ENCODE measurements around the gene KLHL7.
A peak's percentile ranks its signal among the peaks of the same experiment; 100 is the strongest.

KLHL7 gene

GRCh38 chr7:23093546-23093945 is 12.0 kb upstream of the KLHL7 start:
- DNase-seq (ENCODE audit: low read depth) = no peak
- no peak for TF ChIP-seq CTCF (IDR thresholded peaks at IDR 0.05; ENCODE audit: control insufficient read depth, insufficient read depth, low read depth, low read length, missing control alignments)
- no peak overlapping the region for H3K4me3 ChIP-seq (ENCODE audit: control insufficient read depth, low read depth, low read length)

GRCh38 chr7:23096518-23097290 is 8.9 kb upstream of the KLHL7 start:
- DNase-seq (ENCODE audit: low read depth) = no peak
- TF ChIP-seq CTCF (IDR thresholded peaks at IDR 0.05; ENCODE audit: control insufficient read depth, insufficient read depth, low read depth, low read length, missing control alignments) = no peak

GRCh38 chr7:23098029-23098428 is 7.6 kb upstream of the KLHL7 start:
- TF ChIP-seq CTCF (IDR thresholded peaks at IDR 0.05; ENCODE audit: control insufficient read depth, insufficient read depth, low read depth, low read length, missing control alignments) = no peak
- DNase-seq (ENCODE audit: low read depth) = no peak
- no peak overlapping the region for H3K4me3 ChIP-seq (ENCODE audit: control insufficient read depth, low read depth, low read length)

More at GRCh38 chr7:23096518-23097290, 8.9 kb upstream of the KLHL7 start:
- H3K4me3 ChIP-seq (ENCODE audit: control insufficient read depth, low read depth, low read length) = no peak overlapping the region

GRCh38 chr7:23098460-23098859 is 7.1 kb upstream of the KLHL7 start:
- DNase-seq (ENCODE audit: low read depth) = no peak
- no peak overlapping the region for H3K4me3 ChIP-seq (ENCODE audit: control insufficient read depth, low read depth, low read length)
- TF ChIP-seq CTCF (IDR thresholded peaks at IDR 0.05; ENCODE audit: control insufficient read depth, insufficient read depth, low read depth, low read length, missing control alignments) = no peak

- TF ChIP-seq CTCF (IDR thresholded peaks at IDR 0.05; ENCODE audit: control insufficient read depth, insufficient read depth, low read depth, low read length, missing control alignments) = no peak
- no peak overlapping the region for H3K4me3 ChIP-seq (ENCODE audit: control insufficient read depth, low read depth, low read length)
- DNase-seq (ENCODE audit: low read depth) = no peak
Measured at GRCh38 chr7:23100697-23101096, 4.9 kb upstream of the KLHL7 start.

- no peak for TF ChIP-seq CTCF (IDR thresholded peaks at IDR 0.05; ENCODE audit: control insufficient read depth, insufficient read depth, low read depth, low read length, missing control alignments)
- no peak for DNase-seq (ENCODE audit: low read depth)
- peak overlapping the region; percentile 88 for H3K4me3 ChIP-seq (ENCODE audit: control insufficient read depth, low read depth, low read length)
Measured at GRCh38 chr7:23105086-23105643, 420 bp upstream of the KLHL7 start.
